GM12891 (cell line): Measurements from ENCODE around the gene SRRD.

Experiments used
- POLR2A ChIP-seq: IDR thresholded peaks from 2 replicates; pipeline ENCODE4 v1.6.1; 2011; ENCODE audit warnings: low read depth, low read length, control low read depth
- POLR2AphosphoS5 ChIP-seq: IDR thresholded peaks from 2 replicates; pipeline ENCODE4 v1.6.1; 2011; ENCODE audit warnings: low read depth, low read length, control low read depth
- POU2F2 ChIP-seq: IDR thresholded peaks from 2 replicates; pipeline ENCODE4 v1.6.1; 2011; ENCODE audit warnings: low read depth, mild to moderate bottlenecking, control low read depth, low read length, moderate library complexity
- SPI1 ChIP-seq: IDR thresholded peaks from 2 replicates; pipeline ENCODE4 v1.6.1; 2011; ENCODE audit warnings: low read depth, low read length, control low read depth

GRCh38 chr22:26489447-26490036 is 5.9 kb downstream of the SRRD start:
- TF ChIP-seq POLR2A (no peak), POU2F2 (no peak), POLR2AphosphoS5 (peak; percentile 49; the same call in 1 of the 2 replicates), SPI1 (no peak)
